HUES6 (cell line): ENCODE results near the gene DYNC2H1.

Experiments
- H3K27ac ChIP-seq: 2 replicates; pipeline ENCODE4 v1.7.0; 2013; ENCODE audit warnings: low read depth, mild to moderate bottlenecking, low read length, inconsistent platforms
- H3K27me3 ChIP-seq: 2 replicates; pipeline ENCODE4 v1.6.1; 2013; ENCODE audit warnings: low read length; ENCODE audit not compliant: control insufficient read depth, insufficient read depth
- H3K36me3 ChIP-seq: 2 replicates; pipeline ENCODE4 v1.6.1; 2013; ENCODE audit warnings: low read length; ENCODE audit not compliant: control insufficient read depth, insufficient read depth
- H3K4me1 ChIP-seq: 2 replicates; pipeline ENCODE4 v1.6.1; 2013; ENCODE audit warnings: low read length; ENCODE audit not compliant: control insufficient read depth, insufficient read depth
- H3K4me3 ChIP-seq: 2 replicates; pipeline ENCODE4 v1.5.1; 2013; ENCODE audit warnings: low read depth, low read length
- H3K9ac ChIP-seq: one replicate; pipeline ENCODE4 v1.6.1; 2013; ENCODE audit warnings: mild to moderate bottlenecking, low read length
- H3K9me3 ChIP-seq: 2 replicates; pipeline ENCODE4 v1.6.1; 2013; ENCODE audit warnings: low read depth, low read length; ENCODE audit not compliant: control insufficient read depth, insufficient read depth

DYNC2H1 gene

DNA sequence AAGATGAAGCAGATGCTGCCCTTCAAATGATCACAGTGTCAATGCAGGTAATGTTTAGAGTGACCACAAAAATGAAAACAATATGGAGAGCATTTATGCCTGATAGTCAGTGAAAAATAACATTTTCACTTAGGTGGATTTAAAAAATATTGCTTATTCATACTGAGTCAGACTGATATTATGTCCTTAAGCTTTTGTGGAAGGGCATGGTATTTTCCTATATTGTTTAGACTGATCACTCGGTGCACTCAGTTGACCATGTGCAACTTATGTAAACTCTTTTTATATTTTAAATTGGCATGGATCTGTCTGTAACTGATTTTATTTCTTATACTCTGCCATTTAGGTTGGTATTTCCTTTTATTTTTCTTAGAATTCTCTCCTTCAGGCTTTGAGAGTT, 106.6 kb downstream of the DYNC2H1 start:
- Histone ChIP-seq H3K9me3 (no peaks in the 10 kb centered on the region), H3K27me3 (no peaks in the 10 kb centered on the region), H3K4me3 (no peak overlapping the region), H3K36me3 (no peaks in the 10 kb centered on the region), H3K9ac (no peak overlapping the region), H3K4me1 (no peaks in the 10 kb centered on the region), H3K27ac (no peak overlapping the region)

- Histone ChIP-seq H3K4me1 (no peaks in the 10 kb centered on the region), H3K27ac (no peak overlapping the region), H3K36me3 (no peaks in the 10 kb centered on the region), H3K27me3 (no peaks in the 10 kb centered on the region), H3K9ac (no peak overlapping the region), H3K9me3 (no peaks in the 10 kb centered on the region), H3K4me3 (no peak overlapping the region)
Observed at GRCh38 chr11:103220133-103220532, 110.9 kb downstream of the DYNC2H1 start.

DNA sequence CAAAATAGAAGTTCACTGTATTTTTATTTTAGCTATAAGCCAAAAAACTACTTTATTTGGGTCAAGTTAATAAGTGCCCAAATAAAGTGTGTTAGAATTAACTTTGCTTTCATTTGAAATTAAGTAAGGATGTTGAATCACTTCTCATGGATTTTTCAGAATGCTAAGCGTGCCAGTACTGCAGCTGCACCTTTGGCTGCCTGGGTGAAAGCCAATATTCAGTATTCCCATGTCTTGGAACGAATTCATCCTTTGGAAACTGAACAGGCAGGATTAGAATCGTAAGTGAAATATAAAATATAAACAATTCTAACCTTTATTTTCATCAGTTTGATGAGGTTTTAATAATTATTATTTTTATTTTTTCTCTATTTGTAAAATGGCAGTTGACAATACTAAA, 113.6 kb downstream of the DYNC2H1 start:
- Histone ChIP-seq H3K27ac (no peak overlapping the region), H3K36me3 (no peaks in the 10 kb centered on the region), H3K27me3 (no peaks in the 10 kb centered on the region), H3K9ac (no peak overlapping the region), H3K4me1 (no peaks in the 10 kb centered on the region), H3K9me3 (no peaks in the 10 kb centered on the region), H3K4me3 (no peak overlapping the region)

DNA sequence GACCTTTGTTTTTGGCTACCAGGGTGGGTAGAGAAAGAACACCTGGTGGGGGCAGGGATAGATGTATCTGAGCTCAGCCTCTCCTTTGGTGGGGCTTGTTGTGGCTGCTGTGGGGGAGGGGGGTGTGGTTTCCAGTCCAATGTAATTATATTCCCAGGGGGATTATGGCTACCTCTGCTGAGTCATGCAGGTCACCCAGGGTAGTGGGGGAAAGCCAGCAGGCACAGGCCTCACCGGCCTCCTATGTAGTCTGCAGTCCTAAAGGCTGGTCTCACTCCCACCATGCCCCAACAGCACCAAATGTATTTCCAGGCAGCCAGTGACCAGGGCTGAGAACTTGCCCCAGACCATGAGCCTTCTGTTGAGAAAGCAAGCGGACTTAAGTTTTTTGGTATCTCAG, 119.6 kb downstream of the DYNC2H1 start:
- H3K36me3 ChIP-seq: no peaks in the 10 kb centered on the region
- H3K27ac ChIP-seq: no peak overlapping the region
- H3K4me3 ChIP-seq: no peak overlapping the region
- H3K27me3 ChIP-seq: no peaks in the 10 kb centered on the region
- H3K9ac ChIP-seq: no peak overlapping the region
- H3K4me1 ChIP-seq: 0 out of 2 replicates have a peak, but pooled peaks cover 4% of the 10 kb centered on the region
- H3K9me3 ChIP-seq: no peaks in the 10 kb centered on the region

GRCh38 chr11:103234974-103235373, 125.7 kb downstream of the DYNC2H1 start:
- no peak overlapping the region for H3K4me3 ChIP-seq
- no peaks in the 10 kb centered on the region for H3K36me3 ChIP-seq
- no peak overlapping the region; the same call in 1 of the 2 replicates for H3K27ac ChIP-seq
- H3K4me1 ChIP-seq: no peaks in the 10 kb centered on the region
- no peaks in the 10 kb centered on the region for H3K27me3 ChIP-seq
- H3K9me3 ChIP-seq: no peaks in the 10 kb centered on the region
- no peak overlapping the region for H3K9ac ChIP-seq

- Histone ChIP-seq H3K36me3 (peaks cover 9% of the 10 kb centered on the region), H3K27me3 (no peaks in the 10 kb centered on the region), H3K4me1 (no peaks in the 10 kb centered on the region), H3K27ac (no peak overlapping the region), H3K9ac (no peak overlapping the region), H3K9me3 (no peaks in the 10 kb centered on the region), H3K4me3 (no peak overlapping the region)
Observed at GRCh38 chr11:103241574-103241973, 132.3 kb downstream of the DYNC2H1 start.

DNA sequence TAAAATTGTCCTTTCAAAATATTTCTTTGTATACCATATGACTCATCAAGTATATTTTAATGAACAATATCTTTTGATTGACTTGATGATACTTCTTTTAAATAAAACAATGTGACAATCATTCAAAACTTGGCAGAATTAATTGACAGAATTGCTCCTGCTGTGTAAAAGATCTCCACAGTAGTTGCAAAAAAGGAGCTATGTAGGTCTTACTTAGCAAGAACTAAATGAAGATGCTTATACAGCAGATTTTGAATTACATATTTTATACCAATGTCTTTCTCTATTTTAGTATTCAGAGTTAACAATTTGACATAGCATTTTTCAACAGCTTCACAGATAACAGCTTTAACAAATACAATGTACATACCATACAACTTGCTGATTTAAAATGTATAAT, 144.9 kb downstream of the DYNC2H1 start:
- Histone ChIP-seq H3K27ac (no peak overlapping the region), H3K4me1 (no peaks in the 10 kb centered on the region), H3K4me3 (no peak overlapping the region), H3K9ac (no peak overlapping the region), H3K27me3 (no peaks in the 10 kb centered on the region), H3K9me3 (no peaks in the 10 kb centered on the region), H3K36me3 (no peaks in the 10 kb centered on the region)

- H3K9me3 ChIP-seq: no peaks in the 10 kb centered on the region
- no peak overlapping the region for H3K9ac ChIP-seq
- H3K4me1 ChIP-seq: no peaks in the 10 kb centered on the region
- H3K4me3 ChIP-seq: no peak overlapping the region
- no peaks in the 10 kb centered on the region for H3K27me3 ChIP-seq
- no peak overlapping the region for H3K27ac ChIP-seq
- no peaks in the 10 kb centered on the region; the same call in 1 of the 2 replicates for H3K36me3 ChIP-seq
Observed at GRCh38 chr11:103257360-103257759, 148.1 kb downstream of the DYNC2H1 start.

DNA sequence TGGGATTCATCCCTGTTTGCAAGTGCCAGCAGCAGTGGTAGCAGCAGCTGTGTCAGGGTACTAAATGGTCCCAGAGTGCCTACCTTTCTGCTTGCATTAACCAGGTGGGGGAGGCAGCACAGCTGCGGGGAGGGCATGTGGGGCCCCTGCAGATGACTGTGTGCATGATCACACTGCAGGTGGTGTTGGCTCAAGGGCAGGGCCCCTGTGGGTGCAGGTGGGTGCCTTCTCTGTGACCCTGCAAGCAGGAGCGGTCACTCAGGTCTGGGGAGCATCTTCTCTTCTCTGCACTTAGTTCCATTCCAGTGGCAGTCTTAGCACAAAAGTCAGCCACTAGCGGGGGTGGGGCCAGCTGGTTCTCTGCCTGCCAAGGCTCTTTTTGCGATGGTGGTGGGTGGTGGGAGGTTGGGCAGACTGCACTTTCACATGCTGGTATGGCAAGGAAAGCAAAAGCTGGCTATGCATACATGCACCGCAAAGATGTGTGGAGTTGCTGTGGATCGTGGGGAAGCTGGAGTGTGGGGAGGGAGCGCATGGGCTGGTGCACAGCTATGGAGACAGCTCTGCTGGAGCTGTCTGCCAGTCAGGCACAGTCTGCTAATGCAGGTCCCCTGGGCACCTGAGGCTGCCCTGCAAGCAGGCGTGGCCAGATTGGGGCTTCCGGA, 157.1 kb downstream of the DYNC2H1 start:
- no peaks in the 10 kb centered on the region; the same call in 1 of the 2 replicates for H3K36me3 ChIP-seq
- no peak overlapping the region for H3K4me3 ChIP-seq
- no peak overlapping the region for H3K27ac ChIP-seq
- H3K27me3 ChIP-seq: no peaks in the 10 kb centered on the region
- no peaks in the 10 kb centered on the region for H3K4me1 ChIP-seq
- no peak overlapping the region for H3K9ac ChIP-seq
- H3K9me3 ChIP-seq: no peaks in the 10 kb centered on the region

DNA sequence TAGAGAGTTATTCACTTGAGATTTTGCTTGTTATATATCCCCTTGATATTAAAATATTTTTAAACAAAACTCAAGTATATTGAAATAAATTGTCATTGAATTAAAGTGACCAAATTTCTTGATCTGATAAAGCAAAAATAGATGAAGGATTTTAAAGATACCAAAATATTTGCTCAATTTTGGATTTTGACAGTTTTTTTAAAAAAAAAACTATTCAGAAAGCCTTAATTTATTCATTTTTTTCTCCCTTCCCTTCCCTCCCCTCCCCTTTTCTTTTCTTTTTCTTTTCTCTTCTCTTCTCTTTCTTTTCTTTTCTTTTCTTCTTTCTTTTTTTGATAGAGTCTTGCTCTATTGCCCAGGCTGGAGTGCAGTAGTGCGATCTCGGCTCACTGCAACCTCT, 163.7 kb downstream of the DYNC2H1 start:
- Histone ChIP-seq H3K27ac (no peak overlapping the region), H3K9ac (no peak overlapping the region), H3K9me3 (no peaks in the 10 kb centered on the region), H3K4me3 (no peak overlapping the region), H3K36me3 (no peaks in the 10 kb centered on the region), H3K4me1 (no peaks in the 10 kb centered on the region), H3K27me3 (no peaks in the 10 kb centered on the region)

DNA sequence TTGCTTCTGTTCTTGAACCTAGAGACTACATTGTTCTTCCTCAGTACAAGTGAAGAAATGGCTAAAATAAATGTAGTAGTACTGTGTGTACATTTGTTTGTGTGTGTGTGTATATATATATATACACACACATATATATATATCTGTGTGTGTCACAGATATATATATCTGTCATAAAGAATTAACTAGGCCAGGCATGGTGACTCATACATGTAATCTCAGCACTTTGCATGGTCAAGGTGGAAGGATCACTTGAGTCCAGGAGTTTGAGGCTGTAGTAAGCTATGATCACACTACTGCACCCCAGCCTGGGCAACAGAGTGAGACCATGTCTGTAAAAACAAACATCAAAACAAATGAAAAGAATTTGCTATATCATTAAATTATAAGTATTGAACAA, 164.8 kb downstream of the DYNC2H1 start:
- H3K9me3 ChIP-seq: no peaks in the 10 kb centered on the region
- H3K27ac ChIP-seq: no peak overlapping the region
- no peaks in the 10 kb centered on the region for H3K36me3 ChIP-seq
- no peaks in the 10 kb centered on the region for H3K4me1 ChIP-seq
- no peaks in the 10 kb centered on the region for H3K27me3 ChIP-seq
- no peak overlapping the region for H3K4me3 ChIP-seq
- no peak overlapping the region for H3K9ac ChIP-seq

DNA sequence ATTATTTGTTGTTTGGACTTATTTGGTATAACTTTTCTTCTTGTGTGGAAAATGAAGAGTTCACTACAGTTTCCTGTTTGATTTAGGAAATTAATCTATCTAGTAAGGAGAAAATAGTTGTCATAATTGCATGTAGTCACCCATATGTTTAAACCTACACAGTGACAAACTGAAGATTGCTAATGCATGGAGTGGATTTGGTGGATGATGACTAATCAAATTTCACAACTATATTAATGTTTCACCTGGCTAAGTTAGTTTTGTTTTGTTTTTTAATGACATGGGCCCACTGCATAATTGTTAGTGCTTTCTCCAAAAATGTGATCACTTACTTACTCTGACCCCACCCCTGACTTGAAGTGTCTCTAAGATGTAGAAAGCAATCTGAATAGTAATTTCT, 170.6 kb downstream of the DYNC2H1 start:
- Histone ChIP-seq H3K36me3 (no peaks in the 10 kb centered on the region), H3K27ac (no peak overlapping the region), H3K9ac (no peak overlapping the region), H3K4me1 (no peaks in the 10 kb centered on the region), H3K9me3 (no peaks in the 10 kb centered on the region), H3K27me3 (no peaks in the 10 kb centered on the region), H3K4me3 (no peak overlapping the region)
